ENCODE measurements around the gene ANKRD1.

DNA sequence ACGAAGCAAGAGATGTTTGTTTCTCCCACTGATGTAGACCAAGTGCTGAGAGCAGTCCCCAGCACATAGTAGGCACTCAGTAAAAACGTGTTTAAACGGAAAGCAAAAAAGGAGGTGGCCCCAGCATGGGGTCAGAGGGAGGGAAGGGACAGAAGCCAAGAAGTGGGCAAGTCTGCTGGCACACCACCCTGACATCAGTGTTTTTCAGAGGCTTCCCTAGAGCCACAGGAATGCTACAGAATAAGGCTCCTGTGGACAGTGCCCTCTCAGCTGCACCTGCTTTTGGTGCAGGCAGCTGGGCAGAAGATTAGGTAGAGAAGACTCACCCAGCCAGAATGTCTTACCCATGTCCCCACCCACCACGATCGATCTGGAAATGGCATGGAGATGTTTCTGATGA lies 8.3 kb upstream of the ANKRD1 start:
- no peak for TF ChIP-seq CTCF (IDR thresholded peaks at IDR 0.05)
- no peak for TF ChIP-seq POLR2A (IDR thresholded peaks at IDR 0.05)
